CD4-positive, alpha-beta T cell treated with Interleukin-15 for 4 hours (primary cell): Measurements from ENCODE around the gene SPATA31E1.

Experiments
- DNase-seq: peaks from one replicate; pipeline ENCODE4 v3.0.0-alpha.2; 2020; ENCODE audit warnings: low spot score

Gene SPATA31E1

GRCh38 chr9:87863882-87864465 lies 18.7 kb upstream of the SPATA31E1 start:
- no peak for DNase-seq

DNA sequence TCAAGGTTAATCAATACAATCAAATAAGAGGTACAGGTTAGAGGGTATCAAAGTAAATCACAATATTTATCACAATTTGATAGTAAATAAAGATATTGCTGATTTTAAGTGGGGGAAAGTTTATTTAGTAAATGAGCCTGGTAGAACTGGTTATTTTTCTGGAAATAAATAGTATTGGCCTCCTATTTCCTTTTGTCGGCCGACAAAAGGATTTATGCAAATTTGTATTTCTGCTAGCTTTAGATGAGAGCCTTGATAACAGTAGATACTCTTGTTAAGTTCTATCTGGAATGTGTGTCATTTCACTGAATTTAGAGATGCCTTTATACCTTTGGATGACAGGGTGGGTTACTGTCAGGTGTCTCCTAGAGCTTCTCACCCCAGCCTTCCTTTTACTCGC lies 17.8 kb upstream of the SPATA31E1 start:
- no peak for DNase-seq

DNA sequence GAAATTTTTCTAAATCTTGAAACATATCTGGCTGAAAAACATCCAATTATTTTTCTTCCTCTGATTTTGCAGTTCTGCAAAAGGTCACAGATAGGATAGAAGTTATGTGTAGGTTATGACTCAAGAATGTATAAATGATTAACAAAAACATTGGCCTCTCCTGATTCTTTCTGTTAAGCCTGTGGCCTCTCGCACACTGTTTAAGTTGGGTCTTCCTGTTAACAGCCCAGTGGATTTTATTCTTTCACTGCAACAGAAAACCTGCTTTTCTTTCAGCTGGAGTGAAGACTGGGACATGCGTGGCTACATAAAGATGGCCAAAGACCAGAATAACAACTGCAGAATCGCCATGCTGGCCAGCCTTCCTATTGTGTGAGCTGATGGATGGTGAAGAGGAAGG lies 17.1 kb upstream of the SPATA31E1 start:
- no peak for DNase-seq

GRCh38 chr9:87867391-87867790 lies 15.3 kb upstream of the SPATA31E1 start:
- no peak for DNase-seq

GRCh38 chr9:87868175-87868574 lies 14.5 kb upstream of the SPATA31E1 start:
- no peak for DNase-seq

- DNase-seq = no peak
Measured at GRCh38 chr9:87868635-87869034, 14.0 kb upstream of the SPATA31E1 start.

DNA sequence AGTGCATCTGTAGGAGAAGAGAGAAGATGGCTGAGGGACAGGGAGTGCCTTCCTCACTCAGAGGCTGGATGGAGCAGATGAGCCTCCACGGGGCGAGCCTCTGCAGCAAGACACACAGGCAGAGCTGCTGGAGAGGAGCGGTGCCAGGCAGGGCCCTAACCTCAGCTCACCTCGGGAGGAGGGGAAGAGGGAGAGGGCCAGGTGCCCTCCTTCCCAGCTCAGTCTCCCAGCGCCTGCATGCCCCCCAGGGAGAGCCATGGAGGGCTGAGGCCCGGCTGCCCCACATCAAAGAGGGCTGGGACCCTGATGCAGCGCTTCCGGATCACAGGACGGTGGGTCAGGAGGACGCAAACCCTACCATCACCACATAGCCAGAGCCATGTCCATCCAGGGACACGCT lies 13.6 kb upstream of the SPATA31E1 start:
- DNase-seq = no peak

DNA sequence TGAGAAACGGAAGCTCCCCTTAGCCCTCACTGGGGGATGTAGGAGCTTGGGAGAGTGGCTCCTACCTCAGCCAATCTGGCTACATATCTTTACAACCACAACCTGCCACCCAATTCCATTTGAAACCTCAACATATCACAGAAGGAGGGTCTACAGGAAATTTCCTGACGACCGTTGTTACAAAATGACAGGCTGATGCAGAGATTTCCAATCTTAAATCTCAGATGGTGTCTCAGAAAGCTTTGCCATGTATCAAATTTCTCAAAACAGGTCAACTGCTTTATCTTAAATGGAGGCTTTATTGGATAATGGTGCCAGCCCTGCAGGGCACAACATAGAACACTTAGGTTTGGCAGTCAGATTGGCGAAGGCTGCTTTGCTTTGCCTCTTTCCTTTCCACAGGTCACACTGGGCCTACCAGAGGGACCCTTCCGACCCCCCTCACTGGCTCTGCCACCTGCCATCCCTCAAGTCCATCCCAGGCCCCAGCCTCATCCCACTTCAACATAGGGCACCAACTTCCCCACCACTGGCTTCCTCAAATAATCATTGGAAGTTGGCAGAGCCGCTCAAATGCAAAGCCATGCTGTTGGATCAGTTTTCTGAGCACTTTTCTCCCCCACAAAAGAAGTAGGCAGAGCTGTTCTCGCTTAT lies 11.1 kb upstream of the SPATA31E1 start:
- DNase-seq = no peak

- DNase-seq = no peak
Measured at GRCh38 chr9:87872079-87872624, 10.5 kb upstream of the SPATA31E1 start.

DNA sequence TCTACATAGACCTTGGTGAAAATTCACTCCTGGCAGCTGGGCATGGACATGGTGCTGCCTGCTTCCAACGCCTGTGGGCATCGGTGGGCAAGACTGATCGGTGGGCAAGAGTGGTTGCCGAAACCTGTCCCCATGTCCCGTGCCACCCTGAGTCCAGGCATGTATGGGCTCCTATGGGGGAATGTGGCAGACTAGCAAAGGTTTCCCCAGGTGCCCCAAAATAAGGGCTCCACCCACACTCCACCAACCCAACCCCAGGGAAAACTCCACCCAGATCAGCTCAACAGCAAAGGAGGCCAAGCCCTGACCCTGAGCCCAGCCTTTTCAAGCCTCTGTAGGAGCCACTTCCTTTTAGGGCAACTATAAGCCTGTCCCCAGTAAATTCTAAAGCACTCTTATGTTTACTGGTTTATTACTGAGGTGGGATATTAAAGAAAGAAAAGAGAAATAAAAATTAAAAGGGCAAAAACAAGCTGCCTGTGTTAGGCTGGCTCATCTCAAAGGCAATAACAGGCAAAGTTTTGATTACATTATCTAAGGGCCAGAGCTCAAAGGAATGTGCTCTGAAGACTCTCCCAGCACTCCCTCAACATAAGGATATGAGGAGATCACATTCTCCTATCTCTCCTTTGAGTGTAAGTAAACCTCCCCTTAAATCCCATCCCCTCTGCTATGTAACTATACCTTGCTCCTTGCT lies 8.9 kb upstream of the SPATA31E1 start:
- DNase-seq = no peak

- DNase-seq = no peak
Measured at GRCh38 chr9:87874304-87874623, 8.4 kb upstream of the SPATA31E1 start.

DNA sequence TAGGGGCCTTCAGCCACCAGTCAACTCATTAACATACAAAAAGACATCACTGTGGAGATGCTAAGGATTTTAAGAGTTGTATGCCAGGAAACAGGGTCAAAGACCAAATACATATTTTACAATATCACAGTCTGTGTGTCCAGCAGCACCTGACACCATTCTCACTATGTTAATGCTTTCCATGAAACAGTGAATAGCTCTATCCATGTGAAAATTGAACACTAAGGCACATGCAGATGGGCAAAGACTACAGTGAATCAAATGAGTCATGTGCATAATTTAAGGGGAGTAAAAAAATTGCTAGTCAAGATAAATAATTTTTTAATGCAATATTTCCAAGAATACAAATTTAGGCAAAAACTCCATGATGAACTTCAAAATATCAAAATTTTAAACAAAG lies 7.6 kb upstream of the SPATA31E1 start:
- DNase-seq = no peak

GRCh38 chr9:87875831-87876545 lies 6.7 kb upstream of the SPATA31E1 start:
- no peak for DNase-seq

DNA sequence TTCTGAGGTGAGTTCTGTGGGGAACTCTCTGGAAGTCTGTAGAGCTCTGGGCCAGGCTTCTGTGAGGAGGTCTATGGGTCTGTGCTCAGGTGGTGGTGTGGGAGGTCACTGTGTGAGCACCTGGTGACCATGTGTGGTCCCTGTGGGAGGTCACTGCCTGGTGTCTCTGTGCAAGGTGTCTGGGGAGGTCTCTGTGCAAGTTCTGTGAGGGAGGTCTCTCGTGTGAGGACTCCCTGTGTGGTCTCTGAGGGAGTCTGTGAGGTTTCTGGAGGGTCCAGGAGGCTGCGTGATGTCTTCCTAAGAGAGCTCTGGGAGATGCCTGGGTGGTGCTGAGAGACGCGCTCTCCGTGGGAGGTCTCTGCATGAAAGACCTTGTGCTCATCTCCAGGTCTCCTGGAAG lies 6.0 kb upstream of the SPATA31E1 start:
- no peak for DNase-seq

- DNase-seq = no peak
Measured at GRCh38 chr9:87878989-87879511, 3.6 kb upstream of the SPATA31E1 start.

- no peak for DNase-seq
Measured at GRCh38 chr9:87880116-87880515, 2.6 kb upstream of the SPATA31E1 start.

DNA sequence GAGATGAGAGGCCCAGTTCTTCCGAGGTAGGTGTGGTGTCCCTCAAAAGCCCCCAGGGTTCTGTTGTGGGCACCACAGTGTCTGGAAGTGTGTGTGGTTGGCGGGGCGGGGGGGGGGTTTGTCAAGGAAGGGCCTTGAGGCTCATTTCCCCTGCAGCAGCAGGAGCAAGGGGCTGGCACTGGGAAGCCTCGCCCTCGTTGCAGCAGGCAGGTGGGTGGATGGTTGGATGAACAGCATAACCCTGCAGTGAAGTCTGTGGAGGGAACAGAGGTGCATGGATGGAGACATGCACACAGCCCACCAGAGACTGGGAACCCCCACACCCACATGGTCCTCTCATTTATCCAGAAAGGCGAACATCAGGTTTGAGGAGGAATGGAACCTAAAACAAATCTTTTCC lies 2.0 kb upstream of the SPATA31E1 start:
- DNase-seq = no peak

- no peak for DNase-seq
Measured at GRCh38 chr9:87883274-87883673, 597 bp downstream of the SPATA31E1 start.

GRCh38 chr9:87883990-87884389 lies 1.3 kb downstream of the SPATA31E1 start:
- no peak for DNase-seq

GRCh38 chr9:87884578-87885459 lies 2.1 kb downstream of the SPATA31E1 start:
- no peak for DNase-seq

- DNase-seq = no peak
Measured at GRCh38 chr9:87885484-87886189, 3.0 kb downstream of the SPATA31E1 start.
